Right atrium auricular region (tissue), 2 donors: ENCODE data around the gene LMAN2. TPM values are rescaled to one million over a fixed set of nuclear protein-coding genes. Genes with fewer than 3 reads are reported as not detected.

Source experiments
- DNase-seq: peaks from one replicate; pipeline ENCODE4 v3.0.0-alpha.2; 2019; ENCODE audit warnings: low spot score
- H3K27ac ChIP-seq, 2 donors: fragments of 200-600 bp; sonication (generic); 1 replicate in 1 of 2; 2 replicates in 1 of 2; pipeline ENCODE4 v1.5.1; 2016 to 2019
- H3K27me3 ChIP-seq, 2 donors: fragments of 200-600 bp; sonication (generic); one replicate each; pipeline versions ENCODE4 v1.5.1 to v1.6.0; 2017 to 2019
- H3K36me3 ChIP-seq: fragments of 200-600 bp; sonication (generic); one replicate; pipeline ENCODE4 v1.5.1; 2016
- H3K4me1 ChIP-seq, 2 donors: fragments of 200-600 bp; sonication (generic); one replicate each; pipeline versions ENCODE4 v1.5.1 to v1.6.0; 2017 to 2019
- H3K4me3 ChIP-seq, 2 donors: fragments of 200-600 bp; sonication (generic); 1 replicate in 1 of 2; 2 replicates in 1 of 2; pipeline ENCODE4 v1.5.1; 2017 to 2019; ENCODE audit warnings: mild to moderate bottlenecking in 1 of 2, moderate library complexity in 1 of 2
- H3K9me3 ChIP-seq, 2 donors: fragments of 200-600 bp; sonication (generic); one replicate each; pipeline ENCODE4 v1.5.1; 2019
- CTCF ChIP-seq, 2 donors: fragments of 200-600 bp; sonication (generic); IDR thresholded peaks; one replicate each; pipeline ENCODE4 v1.5.1; 2019; ENCODE audit warnings: antibody characterized with exemption in 2 of 2
- total RNA-seq, 2 donors: library from RNA; depleted of rRNA; stranded (reverse); fragments of >200 nt; gene quantifications; one replicate each; pipeline ENCODE4 v1.1.0, GENCODE V29; 2016

Gene LMAN2
- total RNA-seq, 2 donors from 2014 or later: 128 to 134 TPM

GRCh38 chr5:177350776-177351391 is 584 bp downstream of the LMAN2 start:
- Histone ChIP-seq H3K27ac (peak overlapping the region; percentile 89 to 92), H3K4me1 (peaks cover 0 to 23% of the 10 kb centered on the region in 2 donors), H3K36me3 (peaks cover 6% of the 10 kb centered on the region), H3K27me3 (no peaks in the 10 kb centered on the region), H3K4me3 (peak overlapping the region; percentile 78 to 84), H3K9me3 (no peaks in the 10 kb centered on the region)
- DNase-seq: no peak
- no peak for TF ChIP-seq CTCF (IDR thresholded peaks at IDR 0.05)

GRCh38 chr5:177349762-177350161 is 1.7 kb downstream of the LMAN2 start:
- no peaks in the 10 kb centered on the region for H3K9me3 ChIP-seq
- H3K4me1 ChIP-seq: peaks cover 0 to 23% of the 10 kb centered on the region in 2 donors
- DNase-seq: no peak
- H3K27me3 ChIP-seq: no peaks in the 10 kb centered on the region
- H3K27ac ChIP-seq: no peak overlapping the region
- H3K36me3 ChIP-seq: peaks cover 6% of the 10 kb centered on the region
- TF ChIP-seq CTCF (IDR thresholded peaks at IDR 0.05): no peak
- H3K4me3 ChIP-seq: no peak overlapping the region

GRCh38 chr5:177349362-177349647 is 2.2 kb downstream of the LMAN2 start:
- no peak for TF ChIP-seq CTCF (IDR thresholded peaks at IDR 0.05)
- Histone ChIP-seq H3K36me3 (peaks cover 6% of the 10 kb centered on the region), H3K4me1 (peaks cover 0 to 23% of the 10 kb centered on the region in 2 donors), H3K9me3 (no peaks in the 10 kb centered on the region), H3K4me3 (no peak overlapping the region), H3K27ac (no peak overlapping the region), H3K27me3 (no peaks in the 10 kb centered on the region)
- DNase-seq: no peak

GRCh38 chr5:177347699-177348098 is 3.8 kb downstream of the LMAN2 start:
- Histone ChIP-seq H3K9me3 (no peaks in the 10 kb centered on the region), H3K27ac (no peak overlapping the region), H3K27me3 (no peaks in the 10 kb centered on the region), H3K36me3 (peaks cover 6% of the 10 kb centered on the region), H3K4me1 (peaks cover 0 to 23% of the 10 kb centered on the region in 2 donors), H3K4me3 (no peak overlapping the region)
- DNase-seq: no peak
- no peak for TF ChIP-seq CTCF (IDR thresholded peaks at IDR 0.05)

GRCh38 chr5:177346820-177347219 is 4.6 kb downstream of the LMAN2 start:
- Histone ChIP-seq H3K4me1 (peaks cover 0 to 23% of the 10 kb centered on the region in 2 donors), H3K27ac (no peak overlapping the region), H3K4me3 (no peak overlapping the region), H3K9me3 (no peaks in the 10 kb centered on the region), H3K27me3 (no peaks in the 10 kb centered on the region), H3K36me3 (peaks cover 12% of the 10 kb centered on the region)
- no peak for DNase-seq
- TF ChIP-seq CTCF (IDR thresholded peaks at IDR 0.05): no peak

- no peak for TF ChIP-seq CTCF (IDR thresholded peaks at IDR 0.05)
- no peak overlapping the region for H3K27ac ChIP-seq
- peaks cover 0 to 11% of the 10 kb centered on the region in 2 donors for H3K4me1 ChIP-seq
- peaks cover 20% of the 10 kb centered on the region for H3K36me3 ChIP-seq
- no peaks in the 10 kb centered on the region for H3K27me3 ChIP-seq
- no peak for DNase-seq
- H3K9me3 ChIP-seq: no peaks in the 10 kb centered on the region
- H3K4me3 ChIP-seq: no peak overlapping the region
Measured at GRCh38 chr5:177344891-177345290, 6.6 kb downstream of the LMAN2 start.
